Stimulated activated CD8-positive, alpha-beta memory T cell treated with anti-CD3 and anti-CD28 coated beads, Interleukin-4, amount 100 ng/mL, for 4 hours (primary cell): ENCODE data around the gene IL1RAP.
"Not testable (repeated sequence)": the region's sequence is repeated elsewhere in the genome, so short reads cannot be mapped to it uniquely, and the experiment has no call there.

ENCODE experiments used
- DNase-seq, 2 donors: peaks; one replicate each; pipeline ENCODE4 v3.0.0-alpha.2; 2020; ENCODE audit warnings: low read depth in 2 of 2, low spot score in 1 of 2

The IL1RAP gene

DNA sequence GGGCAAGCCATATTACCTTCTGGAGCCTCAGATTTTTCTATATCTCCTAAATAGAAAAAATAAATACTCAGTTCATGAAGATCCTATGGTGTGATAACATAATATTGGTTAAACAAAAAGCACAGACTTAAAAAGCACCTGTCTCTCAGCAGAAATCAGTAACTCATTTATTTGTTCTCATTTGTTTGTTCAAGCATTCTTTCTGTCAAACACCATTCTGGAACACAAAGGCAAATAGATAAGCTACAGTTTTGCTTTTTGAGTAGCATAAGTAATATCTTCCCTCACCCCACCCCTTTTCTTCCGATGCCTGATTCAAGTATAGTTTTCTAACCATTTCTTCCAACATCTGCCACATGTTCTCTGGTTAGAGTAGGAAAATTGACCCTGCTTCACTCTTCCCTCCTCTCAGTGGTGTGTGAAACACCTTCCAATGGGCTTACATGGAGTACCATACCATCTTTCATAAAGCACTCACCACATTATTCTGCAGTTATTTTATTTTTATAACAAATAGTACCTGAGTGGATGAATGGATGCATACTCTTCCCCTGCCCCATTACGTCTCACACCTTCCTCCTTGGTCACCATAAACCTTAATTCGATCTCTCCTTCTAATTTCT is 8.4 kb upstream of the IL1RAP start:
- no peak for DNase-seq

DNA sequence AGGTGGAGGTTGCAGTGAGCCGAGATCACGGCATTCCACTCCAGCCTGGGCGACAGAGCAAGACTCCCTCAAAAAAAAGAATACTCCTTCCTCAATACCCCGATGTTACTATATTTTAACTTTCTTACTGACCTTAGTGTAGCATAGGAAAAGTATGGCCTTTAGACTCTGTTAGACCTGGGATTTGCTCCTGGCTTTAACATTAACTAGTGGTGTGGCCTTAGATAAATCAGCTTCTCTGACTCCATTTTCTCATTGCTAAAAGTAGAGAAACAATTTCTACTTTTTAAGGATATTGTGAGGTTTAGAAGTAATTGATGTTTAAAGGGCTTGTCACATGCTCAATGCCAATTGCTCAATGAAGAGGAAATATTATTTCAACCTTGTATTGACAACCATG is 7.6 kb upstream of the IL1RAP start:
- no peak for DNase-seq

DNA sequence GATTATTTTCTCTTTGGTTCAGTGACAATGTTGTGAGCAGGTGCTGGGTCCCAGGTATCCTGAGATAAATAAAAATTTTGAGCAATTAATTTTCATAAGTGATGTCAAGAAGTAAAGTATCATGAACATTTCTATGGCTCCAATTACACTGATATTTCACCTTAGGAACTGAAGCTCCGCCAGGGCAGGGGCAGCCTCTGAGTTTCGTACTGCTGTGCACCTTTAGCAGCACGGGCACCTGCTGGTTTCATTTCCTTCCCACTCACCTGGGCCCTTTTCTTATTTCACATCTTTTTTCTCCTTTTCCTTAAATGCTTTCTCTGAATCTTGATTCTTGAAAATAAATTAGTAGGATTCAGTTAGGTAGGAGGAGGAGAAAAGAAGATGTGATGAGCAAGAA is 1.2 kb upstream of the IL1RAP start:
- no peak for DNase-seq

DNA sequence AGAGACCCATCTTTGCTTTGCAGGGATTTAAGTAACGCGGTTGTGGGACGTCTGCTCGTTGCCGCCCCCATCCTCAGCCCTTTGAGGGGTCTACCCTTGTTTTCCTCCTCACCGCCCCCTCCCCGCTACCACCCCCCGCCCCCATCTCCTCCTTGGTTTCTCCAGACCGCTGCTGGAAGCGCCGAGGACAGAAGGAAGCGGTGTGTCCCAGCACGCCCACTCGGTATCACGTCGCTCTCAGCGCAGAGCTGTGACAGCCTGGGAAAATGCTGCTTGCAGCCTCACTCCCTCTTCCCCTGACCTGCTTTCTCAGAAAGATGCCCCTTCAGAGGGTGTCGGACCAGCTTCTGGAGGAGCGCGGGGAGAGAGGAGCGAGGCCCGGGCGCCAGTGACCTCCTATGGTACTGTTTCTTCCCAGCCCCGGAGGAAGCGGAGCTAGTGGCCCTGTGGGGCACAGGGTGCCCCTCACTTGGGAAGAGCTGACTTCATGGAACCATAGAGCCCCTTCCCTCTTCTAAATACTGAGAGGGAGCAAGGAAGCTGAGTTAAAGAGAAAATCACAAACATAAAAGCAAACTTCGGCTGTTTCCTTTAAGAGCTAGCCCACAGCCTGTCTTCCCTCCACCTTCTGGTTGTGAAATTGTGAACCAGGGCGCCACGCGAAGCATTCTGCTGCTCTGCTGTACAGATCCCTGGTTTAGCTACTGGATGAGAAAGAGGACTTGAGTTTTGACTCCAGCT is 698 bp downstream of the IL1RAP start:
- DNase-seq = no peak

DNA sequence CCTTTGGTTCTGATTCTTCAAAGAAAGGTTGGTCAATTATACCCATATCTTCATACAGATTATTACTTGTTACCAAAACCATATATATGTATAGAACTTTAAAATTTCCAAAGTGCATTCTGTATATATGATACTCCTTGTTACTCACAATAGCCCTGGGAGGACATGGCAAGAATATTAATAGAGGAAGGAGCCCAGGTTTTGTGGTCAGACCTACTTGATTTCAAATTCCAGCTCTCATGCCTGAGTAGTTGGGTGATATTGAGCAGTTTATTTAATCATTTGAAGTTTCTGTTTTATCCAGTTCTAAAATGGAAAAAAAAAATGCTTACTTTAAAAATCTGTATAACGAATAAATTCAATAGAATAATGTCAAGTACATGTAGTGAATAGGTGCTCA is 2.5 kb downstream of the IL1RAP start:
- no peak for DNase-seq

DNA sequence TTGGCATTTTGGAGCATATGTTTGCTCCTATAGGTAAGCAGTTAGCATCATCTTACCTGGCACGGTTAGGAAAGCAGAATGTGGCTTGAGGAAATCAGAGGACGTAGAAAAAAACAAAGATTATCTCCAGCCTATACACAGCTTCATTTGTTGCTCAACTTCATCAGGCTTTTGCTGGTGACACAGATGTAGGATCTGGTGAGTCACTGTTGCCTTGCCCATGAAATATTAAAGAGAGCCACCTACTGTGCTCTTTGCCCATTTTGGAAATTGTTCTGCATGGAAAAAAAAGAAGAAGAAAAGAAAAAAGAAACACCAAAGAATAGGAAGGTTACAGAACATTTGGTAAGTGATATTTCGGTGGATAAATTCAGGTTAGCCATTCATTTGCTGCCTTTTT is 3.8 kb downstream of the IL1RAP start:
- no peak for DNase-seq

DNA sequence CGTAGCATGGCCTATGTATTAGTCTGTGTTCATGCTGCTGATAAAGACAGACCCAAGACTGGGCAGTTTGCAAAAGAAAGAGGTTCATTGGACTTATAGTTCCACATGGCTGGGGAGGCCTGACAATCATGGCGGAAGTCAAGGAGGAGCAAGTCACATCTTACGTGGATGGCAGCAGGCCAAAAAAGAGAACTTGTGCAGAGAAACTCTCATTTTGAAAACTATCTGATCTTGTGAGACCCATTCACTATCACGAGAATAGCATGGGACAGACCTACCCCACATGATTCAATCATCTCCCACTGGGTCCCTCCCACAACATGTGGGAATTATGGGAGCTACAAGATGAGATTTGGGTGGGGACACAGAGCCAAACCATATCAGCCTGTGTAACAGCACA is 4.6 kb downstream of the IL1RAP start:
- not testable (repeated sequence) for DNase-seq

DNA sequence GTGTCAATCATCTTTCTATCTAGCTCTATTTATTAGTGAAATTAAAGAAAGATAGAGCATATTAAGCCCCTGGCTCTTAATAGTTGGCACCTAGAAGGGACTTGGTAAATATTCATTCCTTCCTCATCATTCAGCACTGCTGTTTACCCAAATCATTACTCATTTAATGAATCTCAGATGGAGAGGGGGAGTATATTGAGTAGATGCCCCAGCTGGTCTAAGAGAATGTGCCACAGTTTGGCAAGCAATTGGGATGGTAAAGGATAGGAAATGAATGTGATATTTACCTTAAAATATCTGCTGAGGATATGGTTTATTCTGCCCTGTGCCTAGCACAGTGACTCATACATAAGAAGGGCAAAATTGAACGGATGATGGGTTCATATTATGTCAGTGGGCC is 6.0 kb downstream of the IL1RAP start:
- DNase-seq = no peak

DNA sequence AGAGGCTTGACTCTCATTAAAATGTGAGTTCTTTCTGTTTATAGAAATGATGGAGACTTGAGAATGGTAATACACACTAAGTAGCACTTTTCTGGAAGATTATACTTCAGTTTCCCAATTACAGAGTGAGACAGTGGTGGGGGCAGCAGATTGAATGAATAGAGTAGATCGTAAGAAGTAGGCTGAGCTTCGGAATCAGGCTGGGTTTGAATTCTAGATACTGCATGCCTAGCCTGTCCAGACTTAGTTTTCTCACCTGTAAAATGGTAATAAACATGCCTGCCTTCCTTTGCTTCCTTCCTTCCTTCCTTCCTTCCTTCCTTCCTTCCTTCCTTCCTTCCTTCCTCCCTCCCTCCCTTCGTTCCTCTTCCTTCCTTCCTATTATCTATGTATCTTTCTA is 8.1 kb downstream of the IL1RAP start:
- DNase-seq = no peak

DNA sequence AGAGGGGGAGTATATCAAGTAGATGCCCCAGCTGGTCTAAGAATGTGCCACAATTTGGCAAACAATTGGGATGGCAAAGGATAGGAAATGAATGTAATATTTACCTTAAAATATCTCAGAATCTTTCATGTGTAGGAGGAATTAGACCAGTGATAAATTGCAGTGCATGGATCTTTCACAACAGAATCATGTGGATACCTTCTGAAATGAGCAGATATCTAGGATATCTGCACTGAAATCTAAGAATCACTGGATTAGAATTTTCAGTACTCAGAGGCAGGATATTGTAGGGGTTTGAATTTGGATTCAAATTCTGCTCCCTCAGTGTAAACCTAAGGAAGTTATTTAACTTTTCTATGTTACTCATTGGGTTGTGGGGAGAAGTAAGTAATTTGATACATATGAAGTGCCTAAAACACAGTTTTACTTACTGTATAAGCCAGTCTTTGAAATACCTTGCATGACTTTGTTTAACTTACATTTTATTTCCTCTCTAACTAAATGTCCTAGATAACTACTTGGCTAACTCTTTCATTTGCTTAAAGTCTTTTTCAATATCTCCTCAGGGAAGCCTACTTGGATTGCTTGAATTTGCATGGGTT is 8.8 kb downstream of the IL1RAP start:
- no peak for DNase-seq

DNA sequence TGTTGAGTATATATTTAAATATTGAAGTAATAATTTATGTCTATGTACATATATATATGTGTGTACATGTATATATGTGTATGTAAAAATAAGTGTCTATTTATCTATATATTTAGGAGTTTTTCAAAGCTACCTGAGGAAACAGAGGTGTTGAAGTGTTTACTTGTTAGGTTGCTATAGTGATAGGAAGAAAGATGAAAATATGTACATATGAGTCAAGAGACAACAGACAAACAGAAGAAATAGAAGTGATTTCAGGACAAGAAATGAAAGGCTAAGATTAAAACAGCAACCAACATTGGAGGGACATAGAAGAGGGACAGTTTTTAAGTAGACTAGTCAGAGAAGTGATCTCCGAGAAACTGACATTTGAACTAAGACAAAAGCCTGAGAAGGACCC is 11.1 kb downstream of the IL1RAP start:
- no peak for DNase-seq

DNA sequence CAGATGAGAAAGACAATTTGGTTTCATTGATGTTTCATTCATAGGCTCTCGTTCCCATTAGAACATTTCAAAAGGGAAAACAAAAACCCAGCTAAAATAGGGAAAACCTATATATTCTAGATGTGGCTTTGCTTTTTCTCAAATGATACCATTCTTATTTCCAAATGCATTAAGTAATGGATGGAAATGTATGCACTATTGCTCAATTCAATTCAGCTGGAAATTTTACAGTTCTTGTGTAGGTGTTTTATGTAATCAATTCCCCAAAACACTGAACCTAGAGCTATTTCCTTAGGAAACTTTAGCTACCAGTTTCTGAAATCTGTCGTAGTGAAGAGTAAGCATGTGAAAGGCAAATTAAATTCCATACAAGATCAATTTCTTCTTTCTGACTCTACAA is 11.7 kb downstream of the IL1RAP start:
- DNase-seq = no peak

DNA sequence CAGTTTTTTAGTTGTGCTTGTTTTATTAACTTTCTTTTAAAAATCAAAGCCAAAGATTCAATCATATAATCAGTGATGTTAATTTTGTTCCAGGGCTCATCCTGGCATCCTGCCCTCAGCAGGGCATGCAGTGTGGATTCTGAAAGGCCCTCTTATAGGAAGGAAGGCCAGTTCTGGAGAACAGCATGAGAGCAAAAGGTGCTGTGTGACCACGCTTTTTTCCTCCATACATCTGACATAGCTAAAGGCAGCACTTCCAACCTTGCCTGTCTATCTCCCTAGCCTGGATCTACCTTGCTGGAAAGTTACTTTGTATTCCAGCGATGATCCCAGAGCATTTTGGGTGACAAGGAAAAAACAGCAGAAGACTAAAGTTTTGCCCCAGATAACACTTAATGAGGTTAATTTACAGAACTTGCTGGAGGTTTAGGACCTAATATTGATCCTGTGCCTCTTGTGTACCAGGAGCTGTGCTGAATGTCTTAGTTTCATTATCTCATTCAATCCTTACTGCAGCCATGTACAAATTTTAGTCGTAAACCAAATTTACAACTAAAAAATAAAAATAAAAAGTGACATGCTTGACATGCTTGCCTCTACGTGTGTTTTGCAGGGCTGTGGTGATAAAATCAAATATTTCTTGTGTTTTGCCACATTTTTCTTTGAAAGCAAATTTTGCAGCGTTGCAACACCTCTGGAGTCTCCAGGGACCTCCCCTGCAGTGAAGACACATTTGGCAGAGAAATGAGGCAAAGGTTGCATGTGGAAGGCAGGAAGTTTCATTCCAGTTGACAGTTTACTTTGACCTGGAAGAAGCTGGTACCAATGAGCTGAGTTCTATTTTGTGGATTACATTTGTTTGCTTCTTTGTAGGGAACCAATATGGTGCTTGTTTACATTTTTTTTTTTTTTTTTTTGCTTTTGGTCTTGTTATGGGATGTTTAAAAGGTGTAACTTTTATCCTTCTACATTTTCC is 13.2 kb downstream of the IL1RAP start:
- no peak for DNase-seq

DNA sequence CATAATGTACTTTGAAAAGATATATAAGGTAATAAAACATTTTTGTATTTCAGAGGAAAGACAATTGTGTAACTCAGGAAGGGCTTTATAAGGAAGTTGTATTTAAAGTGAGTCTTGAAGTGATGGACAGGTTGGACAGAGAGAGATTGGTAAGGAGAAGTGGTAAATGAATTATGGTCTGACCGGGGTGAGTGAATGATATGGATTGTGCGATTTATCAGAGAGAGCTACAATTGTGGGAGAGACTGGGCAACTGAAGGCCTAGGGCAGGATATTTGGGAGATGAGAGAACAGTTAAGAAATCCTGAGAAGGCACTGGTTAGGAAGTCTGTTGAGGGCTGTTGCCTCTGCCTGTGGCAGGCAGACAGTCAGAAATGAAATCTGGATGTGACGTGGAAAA is 14.8 kb downstream of the IL1RAP start:
- DNase-seq = no peak

DNA sequence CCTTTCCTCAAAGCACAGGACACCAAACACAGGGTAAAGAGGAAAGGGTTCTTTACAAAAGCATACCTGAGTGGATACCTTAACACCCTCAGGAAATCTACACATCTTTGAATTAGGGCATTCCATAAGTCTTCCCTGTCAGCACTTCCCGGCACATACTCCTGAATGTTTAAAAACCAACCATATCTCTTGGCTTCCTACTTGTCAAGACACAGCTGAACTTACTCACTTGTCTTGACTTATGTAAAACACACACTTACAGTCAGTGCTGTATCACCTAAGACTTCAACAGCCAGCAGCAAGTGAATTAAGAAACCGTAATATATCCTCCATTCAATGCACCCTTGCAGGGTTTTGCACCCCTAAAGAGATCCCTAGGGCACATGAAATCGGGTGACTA is 17.5 kb downstream of the IL1RAP start:
- DNase-seq = no peak

DNA sequence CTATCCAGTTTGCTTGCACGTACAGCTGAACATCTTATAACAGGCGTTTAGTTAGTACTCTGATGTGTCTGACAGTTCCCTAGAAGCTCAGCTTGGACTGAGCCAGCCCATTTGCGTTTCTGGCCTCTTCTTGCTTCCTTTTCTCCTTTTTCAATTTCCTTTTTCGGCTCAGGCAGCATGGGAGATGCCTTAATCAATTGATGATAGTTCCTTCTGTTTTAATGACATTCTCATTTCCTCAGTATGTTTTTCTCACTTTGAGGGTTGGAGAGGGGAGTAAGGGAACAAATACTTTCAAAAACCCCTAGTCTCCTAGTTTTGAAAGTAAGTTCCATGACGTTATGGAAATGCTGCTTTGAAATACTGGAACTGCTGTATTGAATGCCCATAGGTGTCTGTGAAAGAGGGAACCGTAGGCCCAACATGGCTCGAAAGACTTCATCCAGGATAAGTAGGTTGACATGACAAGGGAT is 18.9 kb downstream of the IL1RAP start:
- no peak for DNase-seq

DNA sequence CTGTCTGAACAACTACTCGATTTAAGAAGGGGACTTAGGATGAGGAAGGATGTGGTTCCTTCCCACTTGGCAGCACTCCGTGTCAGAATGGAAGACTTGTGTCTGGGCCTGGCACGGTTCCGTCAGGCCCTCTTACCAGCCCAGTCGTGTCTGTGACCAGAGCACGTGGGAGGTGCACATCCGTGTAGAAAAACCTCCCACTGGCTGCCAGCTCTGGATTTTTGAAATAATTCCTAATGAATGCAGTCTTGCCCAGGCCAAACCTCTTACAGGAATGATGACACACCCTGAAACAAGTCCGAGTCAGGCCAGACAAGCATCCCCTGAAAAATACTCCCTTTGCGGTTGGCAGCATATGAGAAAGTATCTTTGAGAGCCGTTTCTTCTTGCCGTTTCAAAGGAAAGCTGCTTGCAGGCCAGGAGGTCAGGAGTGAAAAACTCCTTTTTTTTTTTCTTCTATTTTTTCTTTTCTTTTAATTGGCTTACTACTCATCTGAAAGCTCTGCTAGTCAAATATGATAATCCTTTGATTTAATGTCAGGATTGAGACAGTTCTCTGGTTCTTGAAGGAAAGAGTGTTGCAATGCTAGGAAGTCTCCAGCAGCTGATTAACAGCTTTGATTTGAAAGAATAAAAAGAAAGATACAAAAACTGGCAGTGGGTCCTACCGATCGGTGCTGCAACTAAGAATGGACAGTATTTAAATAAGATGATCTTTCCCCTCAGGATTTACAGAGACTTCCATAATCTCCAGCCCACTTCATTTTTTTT is 19.8 kb downstream of the IL1RAP start:
- no peak for DNase-seq

DNA sequence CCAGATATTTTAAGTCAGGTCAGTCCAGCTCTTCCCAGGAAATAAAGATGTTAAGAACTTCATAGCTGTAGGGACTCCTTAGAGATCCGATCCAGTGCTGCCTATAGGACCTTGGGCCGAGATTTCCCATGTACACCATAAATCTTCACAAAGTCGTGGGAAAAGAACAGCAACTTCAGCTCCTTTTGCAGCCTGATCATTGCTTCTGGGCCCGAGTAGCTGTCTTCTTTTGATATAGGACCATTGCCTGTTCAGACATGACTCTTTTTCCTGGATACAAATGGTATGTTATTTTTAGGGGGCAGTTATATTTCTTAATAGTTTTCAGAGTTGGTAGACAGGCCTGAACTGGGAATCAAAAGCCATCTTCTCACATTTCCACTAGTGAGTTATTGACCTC is 20.5 kb downstream of the IL1RAP start:
- no peak for DNase-seq

DNA sequence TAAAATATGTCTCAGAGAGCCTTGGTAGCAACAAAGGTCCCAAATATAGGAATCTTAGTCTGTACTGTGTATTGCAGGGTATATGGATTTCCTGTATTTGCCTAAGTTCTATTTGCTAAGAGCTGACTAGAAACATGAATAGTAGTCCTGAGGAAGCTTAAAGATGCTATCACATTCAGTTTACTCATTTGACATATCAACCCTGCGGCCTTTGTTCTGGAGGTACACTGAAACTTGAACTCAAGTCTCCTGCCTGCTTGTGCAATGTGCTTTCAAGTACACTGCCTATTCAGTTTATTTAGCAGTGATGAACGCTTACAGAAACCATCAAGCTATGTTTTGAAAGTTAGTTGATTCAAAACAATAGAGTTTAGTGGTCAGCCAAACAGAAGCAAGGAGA is 21.1 kb downstream of the IL1RAP start:
- DNase-seq = no peak

DNA sequence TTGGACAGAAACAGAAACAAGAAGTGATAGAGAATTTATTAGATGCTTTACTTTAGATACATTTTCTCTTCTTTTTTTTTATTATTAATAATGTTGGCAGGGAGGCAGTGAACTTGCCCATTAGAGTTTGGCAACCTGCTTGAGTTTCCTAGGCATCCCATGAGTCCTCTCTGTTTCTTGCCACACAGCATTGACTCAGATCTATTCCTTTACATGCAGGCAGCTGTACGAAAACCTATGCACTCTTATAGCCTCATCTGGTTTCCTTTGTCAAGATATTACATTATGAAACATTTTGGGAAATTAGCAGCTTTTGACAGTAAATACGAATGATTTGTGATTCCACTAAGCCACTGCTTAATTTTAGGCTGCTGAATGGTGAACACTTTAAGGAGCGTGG is 23.3 kb downstream of the IL1RAP start:
- DNase-seq = no peak

DNA sequence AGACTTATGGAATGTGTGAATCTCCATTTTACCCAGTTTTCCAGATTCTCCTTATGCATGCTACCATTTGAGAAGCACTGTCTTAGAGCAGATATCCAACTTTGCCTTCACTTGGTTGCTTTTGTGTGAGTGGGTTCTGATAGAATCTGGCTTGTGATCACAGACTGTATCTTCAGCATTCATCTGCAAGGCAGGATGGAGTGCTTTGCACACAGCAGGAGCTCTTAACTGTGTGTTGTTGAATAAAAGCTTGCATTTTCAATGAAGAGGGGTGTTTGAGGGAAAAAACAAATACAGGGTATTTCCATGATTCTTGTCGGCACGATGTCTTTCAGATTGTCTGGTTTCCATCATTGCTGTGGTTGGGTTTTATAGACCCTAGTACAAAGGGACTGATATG is 24.4 kb downstream of the IL1RAP start:
- DNase-seq = no peak
